Loucy (cell line): ENCODE results near the gene TRMT11.
A peak's percentile ranks its signal among the peaks of the same experiment; 100 is the strongest.

Source experiments
- H2AFZ ChIP-seq: fragments of 200-600 bp; sonication (generic); 2 replicates; pipeline ENCODE4 v1.6.0; 2016; ENCODE audit warnings: antibody characterized with exemption, mild to moderate bottlenecking, low read length, moderate library complexity
- H3F3A ChIP-seq: fragments of 200-600 bp; 2 replicates; pipeline ENCODE4 v1.6.0; 2016; ENCODE audit warnings: antibody characterized with exemption, low read depth, mild to moderate bottlenecking
- H3K27me3 ChIP-seq: fragments of 200-600 bp; sonication (generic); 2 replicates; pipeline ENCODE4 v1.6.1; 2014; ENCODE audit warnings: low read length, mild to moderate bottlenecking; ENCODE audit not compliant: insufficient read depth, poor library complexity, severe bottlenecking
- H3K36me3 ChIP-seq: fragments of 200-600 bp; sonication (generic); 2 replicates; pipeline ENCODE4 v1.6.1; 2016; ENCODE audit warnings: low read length; ENCODE audit not compliant: insufficient read depth
- H3K4me1 ChIP-seq: fragments of 200-600 bp; sonication (generic); 2 replicates; pipeline ENCODE4 v1.5.1; 2014; ENCODE audit warnings: low read length, mild to moderate bottlenecking; ENCODE audit not compliant: insufficient read depth, poor library complexity, severe bottlenecking
- H3K4me2 ChIP-seq: fragments of 200-600 bp; sonication (generic); 2 replicates; pipeline ENCODE4 v1.6.0; 2014; ENCODE audit warnings: antibody characterized with exemption, low read length, low read depth, mild to moderate bottlenecking; ENCODE audit not compliant: poor library complexity, severe bottlenecking
- H3K4me3 ChIP-seq: fragments of 200-600 bp; sonication (generic); 2 replicates; pipeline ENCODE4 v1.5.1; 2014; ENCODE audit warnings: low read length, mild to moderate bottlenecking, mixed read lengths; ENCODE audit not compliant: poor library complexity, severe bottlenecking
- H3K79me2 ChIP-seq: fragments of 200-600 bp; sonication (generic); 2 replicates; pipeline ENCODE4 v1.6.1; 2014; ENCODE audit warnings: low read length; ENCODE audit not compliant: insufficient read depth
- H3K9ac ChIP-seq: fragments of 200-600 bp; sonication (generic); 2 replicates; pipeline ENCODE4 v1.6.0; 2014; ENCODE audit warnings: mild to moderate bottlenecking, low read depth, low read length, moderate library complexity; ENCODE audit not compliant: poor library complexity, severe bottlenecking
- H3K9me2 ChIP-seq: fragments of 200-600 bp; sonication (generic); replicated peaks from 2 replicates; pipeline ENCODE4 v1.6.1; 2016; ENCODE audit warnings: low read depth, low read length, mixed read lengths
- H3K9me3 ChIP-seq: fragments of 200-600 bp; sonication (generic); 2 replicates; pipeline ENCODE4 v1.6.1; 2014; ENCODE audit warnings: mild to moderate bottlenecking, antibody characterized with exemption, low read length, low read depth; ENCODE audit not compliant: insufficient read depth
- H4K20me1 ChIP-seq: fragments of 200-600 bp; sonication (generic); 2 replicates; pipeline ENCODE4 v1.6.0; 2014; ENCODE audit warnings: antibody characterized with exemption, low read length, mild to moderate bottlenecking; ENCODE audit not compliant: insufficient read depth, poor library complexity, severe bottlenecking
- CTCF ChIP-seq: fragments of 200-600 bp; sonication (generic); conservative IDR thresholded peaks from 2 replicates; pipeline ENCODE4 v1.5.1; 2014; ENCODE audit warnings: mild to moderate bottlenecking, antibody characterized with exemption, low read length
- EZH2phosphoT487 ChIP-seq: fragments of 200-600 bp; IDR thresholded peaks from 2 replicates; pipeline ENCODE4 v1.6.1; 2018; ENCODE audit warnings: antibody characterized with exemption, mild to moderate bottlenecking, moderate library complexity, borderline replicate concordance

The TRMT11 gene

GRCh38 chr6:125956506-125957390 lies 29.6 kb upstream of the TRMT11 start, which contains the start of gene HINT3:
Gene HINT3, plus strand, starts transcription at chr6:125956770. Its CDS starts 208 bp downstream, at chr6:125956978.
- peak within 1 kb of the TSS; percentile 93 for H3K4me3 ChIP-seq
- no peaks in the 10 kb centered on the region for H3F3A ChIP-seq
- no peaks in the 10 kb centered on the region for H3K27me3 ChIP-seq
- H4K20me1 ChIP-seq = peaks cover 10% of the 10 kb centered on the region
- H3K9me2 ChIP-seq = no peaks in the 10 kb centered on the region
- H3K9me3 ChIP-seq = no peaks in the 10 kb centered on the region
- peak within 1 kb of the TSS; percentile 95 for H2AFZ ChIP-seq
- H3K4me1 ChIP-seq = peaks cover 30% of the 10 kb centered on the region
- no peaks in the 10 kb centered on the region for H3K36me3 ChIP-seq
- peak within 1 kb of the TSS; percentile 91 for H3K9ac ChIP-seq
- peak within 1 kb of the TSS; percentile 95 for H3K4me2 ChIP-seq
- TF ChIP-seq CTCF (peak; percentile 91), EZH2phosphoT487 (no peak)
- H3K79me2 ChIP-seq = peaks cover 43% of the 10 kb centered on the region

- Histone ChIP-seq H3K4me3 (peak overlapping the region; percentile 93), H3K4me1 (peaks cover 30% of the 10 kb centered on the region), H3K9ac (peak overlapping the region; percentile 91), H3K9me2 (no peaks in the 10 kb centered on the region), H3F3A (no peaks in the 10 kb centered on the region), H3K79me2 (peaks cover 45% of the 10 kb centered on the region), H3K4me2 (peak overlapping the region; percentile 95), H2AFZ (peak overlapping the region; percentile 95), H4K20me1 (peaks cover 11% of the 10 kb centered on the region), H3K27me3 (no peaks in the 10 kb centered on the region), H3K9me3 (no peaks in the 10 kb centered on the region), H3K36me3 (no peaks in the 10 kb centered on the region)
- TF ChIP-seq CTCF (no peak), EZH2phosphoT487 (no peak)
Measured at GRCh38 chr6:125957391-125957693, 29.0 kb upstream of the TRMT11 start.

GRCh38 chr6:125957845-125958244 lies 28.5 kb upstream of the TRMT11 start:
- no peaks in the 10 kb centered on the region for H3K9me2 ChIP-seq
- TF ChIP-seq EZH2phosphoT487 (no peak), CTCF (no peak)
- H2AFZ ChIP-seq = peak overlapping the region; percentile 95
- H3K9me3 ChIP-seq = no peaks in the 10 kb centered on the region
- no peaks in the 10 kb centered on the region for H3F3A ChIP-seq
- H3K4me1 ChIP-seq = peaks cover 31% of the 10 kb centered on the region
- peak overlapping the region; percentile 95 for H3K4me2 ChIP-seq
- no peaks in the 10 kb centered on the region for H3K36me3 ChIP-seq
- peak overlapping the region; percentile 91 for H3K9ac ChIP-seq
- peaks cover 50% of the 10 kb centered on the region for H3K79me2 ChIP-seq
- peak overlapping the region; percentile 93 for H3K4me3 ChIP-seq
- H4K20me1 ChIP-seq = peaks cover 11% of the 10 kb centered on the region
- no peaks in the 10 kb centered on the region for H3K27me3 ChIP-seq
